GM21390 (cell line): Measurements from ENCODE around the gene PAF1.

ENCODE experiments used
- ATAC-seq: cut with Tn5 transposase; IDR thresholded peaks from one replicate; pipeline ENCODE4 v1.9.1; 2021; ENCODE audit not compliant: unreplicated experiment

The PAF1 gene

GRCh38 chr19:39390751-39391437, at the start of gene PAF1, which contains the start of gene MED29:
Gene PAF1, minus strand, starts transcription at chr19:39391106. Its CDS starts 242 bp downstream, at chr19:39390864.
Gene MED29, plus strand, starts transcription at chr19:39391378. Its CDS starts 45 bp downstream, at chr19:39391423.
- ATAC-seq, result peak; percentile 85

DNA sequence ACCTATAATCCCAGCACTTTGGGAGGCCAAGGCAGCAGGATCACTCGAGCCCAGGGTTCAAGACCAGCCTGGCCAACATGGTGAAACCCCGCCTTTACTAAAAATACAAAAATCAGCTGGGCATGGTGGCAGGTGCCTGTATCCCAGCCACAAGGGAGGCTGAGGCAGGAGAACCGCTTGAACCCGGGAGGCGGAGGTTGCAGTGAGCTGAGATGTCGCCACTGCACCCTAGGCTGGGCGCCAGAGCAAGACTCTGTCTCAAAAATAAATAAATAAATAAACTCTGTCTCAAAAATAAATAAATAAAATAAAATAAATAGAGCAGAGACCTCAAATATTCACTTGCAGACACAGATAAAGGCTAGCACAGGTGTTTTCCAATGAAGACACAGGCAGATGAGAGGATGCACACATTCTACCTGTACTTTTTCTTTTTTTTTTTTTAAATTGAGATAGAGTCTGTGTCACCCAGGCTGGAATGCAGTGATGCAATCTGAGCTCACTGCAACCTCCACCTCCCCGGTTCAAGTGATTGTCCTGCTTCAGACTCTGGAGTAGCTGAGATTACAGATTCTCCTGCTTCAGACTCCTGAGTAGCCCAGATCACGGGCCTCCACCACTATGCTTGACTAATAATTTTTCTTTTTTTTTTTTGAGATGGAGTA, 47.5 kb upstream of the PAF1 start:
- ATAC-seq, result no peak

GRCh38 chr19:39436350-39436716, 45.4 kb upstream of the PAF1 start:
- ATAC-seq, result no peak

- ATAC-seq, result peak; percentile 72
Observed at GRCh38 chr19:39435499-39436349, 44.8 kb upstream of the PAF1 start, which contains the start of gene RPS16. Gene RPS16, minus strand, starts transcription at chr19:39435949. Its CDS starts 54 bp downstream, at chr19:39435895.

DNA sequence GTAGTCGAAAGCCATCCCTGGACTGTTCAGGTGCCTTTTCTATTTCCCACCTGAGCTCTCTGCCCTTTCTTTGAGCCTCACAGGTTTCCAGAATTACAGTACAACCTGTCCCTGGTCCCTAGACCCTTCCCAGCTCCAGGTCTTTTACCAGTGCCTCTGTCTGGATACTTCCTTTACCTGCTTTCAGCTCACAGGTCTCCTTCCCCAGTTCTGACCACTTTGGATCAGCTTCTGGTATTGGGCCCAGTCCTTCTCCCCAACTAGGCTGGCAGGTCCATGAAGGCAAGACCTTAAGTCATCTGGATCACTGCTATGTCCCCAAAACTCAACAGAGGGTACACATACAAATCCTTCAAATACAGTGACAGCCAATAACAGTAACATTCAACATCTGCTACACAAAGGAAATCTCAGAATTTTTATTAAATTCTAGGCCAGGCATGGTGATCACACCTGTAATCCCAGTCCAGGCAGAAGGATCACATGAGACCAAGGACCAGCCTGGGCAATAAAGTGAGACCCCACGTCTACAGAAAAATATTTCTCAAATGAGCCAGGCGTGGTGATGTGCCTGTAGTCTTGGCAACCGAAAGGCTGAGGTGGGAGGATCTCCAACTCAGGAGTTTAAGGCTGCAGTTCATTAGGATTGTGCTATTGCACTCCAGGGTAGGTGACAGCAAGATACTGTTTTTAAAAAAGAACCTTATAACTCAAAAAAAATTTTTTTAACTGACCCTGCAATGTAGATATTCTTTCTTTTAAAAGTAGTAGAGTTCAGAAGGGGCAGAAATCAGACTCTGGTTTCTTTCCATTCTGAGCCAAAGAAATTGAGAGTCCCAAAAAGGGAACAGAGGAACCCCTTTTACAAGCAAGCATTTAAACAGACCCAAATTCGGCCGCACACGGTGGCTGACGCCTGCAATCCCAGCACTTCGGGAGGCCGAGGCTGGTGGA, 43.5 kb upstream of the PAF1 start:
- no peak for ATAC-seq

GRCh38 chr19:39433480-39434079, 42.7 kb upstream of the PAF1 start:
- ATAC-seq, result no peak

DNA sequence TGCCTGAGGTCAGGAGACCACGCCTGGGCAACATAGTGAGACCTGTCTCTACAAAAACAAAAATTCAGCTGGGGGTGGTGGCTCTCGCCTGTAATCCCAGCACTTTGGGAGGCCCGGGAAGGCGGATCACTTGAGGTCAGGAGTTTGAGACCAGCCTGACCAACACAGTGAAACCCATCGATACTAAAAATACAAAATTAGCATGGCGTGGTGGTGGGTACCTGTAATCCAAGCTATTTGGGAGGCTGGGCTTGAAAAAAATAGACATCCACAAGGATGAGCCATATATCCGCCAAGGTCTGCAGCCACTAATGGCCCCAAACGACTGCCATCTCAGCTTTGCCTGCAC, 41.7 kb upstream of the PAF1 start:
- ATAC-seq, result no peak

DNA sequence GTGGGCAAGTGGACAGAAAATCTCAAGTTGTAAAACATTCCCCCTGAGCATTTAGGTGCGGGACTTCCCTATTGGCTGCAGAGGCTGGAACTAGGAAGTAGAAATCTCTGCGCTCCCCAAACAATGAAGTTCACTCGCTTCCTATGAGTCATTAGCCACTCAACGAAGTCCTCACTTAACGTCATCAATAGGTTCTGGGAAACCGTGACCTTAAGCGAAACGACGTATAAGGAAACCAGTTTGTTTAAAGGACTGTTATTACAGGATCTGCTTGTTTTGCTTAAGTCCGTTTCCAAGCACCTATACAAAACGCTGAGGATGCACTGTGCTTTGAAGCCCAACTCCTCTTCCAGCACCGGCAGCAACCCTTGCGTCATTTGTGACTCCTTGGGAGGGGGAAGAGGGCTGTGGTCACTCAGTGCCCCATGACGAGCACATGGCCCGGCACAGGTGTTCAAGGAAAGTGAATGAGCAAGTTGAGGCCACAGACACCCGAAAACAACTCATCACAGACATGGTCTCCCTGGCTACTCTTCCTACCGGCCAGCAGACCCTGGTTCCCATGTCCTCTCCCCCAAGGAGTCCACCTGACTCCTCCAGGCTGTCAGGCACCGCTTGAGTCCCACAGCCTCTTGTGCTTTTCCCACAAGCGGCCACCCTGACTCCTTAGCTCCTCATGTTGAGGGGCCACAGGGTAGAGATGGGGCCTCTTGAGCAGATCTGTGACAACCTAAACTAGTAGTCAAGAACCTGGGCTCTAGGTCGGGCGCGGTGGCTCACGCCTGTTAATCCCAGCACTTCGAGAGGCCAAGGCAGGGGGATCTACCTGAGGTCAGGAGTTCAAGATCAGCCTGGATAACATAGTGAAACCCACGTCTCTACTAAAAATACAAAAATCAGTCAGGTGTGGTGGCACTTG, 40.0 kb upstream of the PAF1 start:
- no peak for ATAC-seq

- ATAC-seq, result no peak
Observed at GRCh38 chr19:39428283-39429112, 37.6 kb upstream of the PAF1 start.

DNA sequence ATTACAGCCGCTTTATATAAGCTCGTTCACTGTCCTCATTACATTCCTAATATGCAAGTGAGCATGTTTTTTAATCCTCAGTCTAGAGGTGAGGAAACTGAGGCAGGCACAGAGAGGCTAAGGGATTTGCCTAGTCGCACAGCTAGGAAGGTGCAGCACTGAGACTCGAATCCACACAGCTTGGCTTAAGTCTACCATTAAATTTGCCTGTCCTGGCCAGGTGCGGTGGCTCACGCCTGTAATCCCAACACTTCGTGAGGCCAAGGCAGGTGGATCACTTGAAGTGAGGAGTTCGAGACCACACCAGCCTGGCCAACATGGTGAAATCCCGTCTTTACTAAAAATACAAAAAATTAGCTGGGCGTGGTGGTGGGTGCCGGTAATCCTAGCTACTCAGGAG, 36.8 kb upstream of the PAF1 start:
- no peak for ATAC-seq

DNA sequence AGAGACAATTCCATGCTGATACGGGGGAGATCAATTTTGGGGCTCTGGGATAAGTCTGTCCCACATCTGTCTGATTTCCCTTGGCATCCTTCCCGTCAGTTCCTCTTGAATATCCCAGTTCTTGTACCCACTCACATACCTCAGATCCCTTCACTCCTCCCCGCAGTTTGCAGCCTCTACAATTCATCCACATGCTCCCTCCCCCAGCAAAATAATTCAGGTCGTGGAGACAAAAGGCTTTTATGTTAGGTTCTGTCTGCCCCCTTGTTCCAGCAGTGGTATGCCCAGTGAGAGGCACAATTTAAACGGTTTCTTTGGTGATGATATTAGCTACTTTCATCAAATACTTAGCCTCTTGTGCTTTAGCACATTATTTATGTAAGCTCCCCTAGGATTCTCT, 35.3 kb upstream of the PAF1 start:
- ATAC-seq, result no peak

DNA sequence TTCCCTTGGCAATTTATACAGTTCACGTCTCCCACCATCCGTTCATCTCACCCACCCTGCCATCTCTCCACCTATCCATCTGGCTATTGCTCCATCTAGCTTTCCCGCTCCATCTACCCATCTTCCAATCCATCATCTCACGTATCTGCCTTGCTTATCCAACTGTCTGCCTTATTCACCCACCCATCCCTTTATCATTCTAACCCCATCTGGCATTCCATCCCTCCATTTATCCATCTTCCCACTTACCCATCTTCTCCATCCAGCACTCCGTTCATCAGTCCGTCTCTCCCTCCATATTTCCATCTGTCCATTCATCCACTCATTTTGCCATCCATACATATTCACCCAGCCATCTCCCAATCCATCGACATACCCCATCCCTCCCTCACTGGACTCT, 34.8 kb upstream of the PAF1 start:
- no peak for ATAC-seq

GRCh38 chr19:39424934-39425333, 34.0 kb upstream of the PAF1 start:
- ATAC-seq, result no peak

- no peak for ATAC-seq
Observed at GRCh38 chr19:39423258-39424086, 32.6 kb upstream of the PAF1 start.

- no peak for ATAC-seq
Observed at GRCh38 chr19:39422020-39422419, 31.1 kb upstream of the PAF1 start.

GRCh38 chr19:39420769-39421168, 29.9 kb upstream of the PAF1 start:
- ATAC-seq, result no peak

DNA sequence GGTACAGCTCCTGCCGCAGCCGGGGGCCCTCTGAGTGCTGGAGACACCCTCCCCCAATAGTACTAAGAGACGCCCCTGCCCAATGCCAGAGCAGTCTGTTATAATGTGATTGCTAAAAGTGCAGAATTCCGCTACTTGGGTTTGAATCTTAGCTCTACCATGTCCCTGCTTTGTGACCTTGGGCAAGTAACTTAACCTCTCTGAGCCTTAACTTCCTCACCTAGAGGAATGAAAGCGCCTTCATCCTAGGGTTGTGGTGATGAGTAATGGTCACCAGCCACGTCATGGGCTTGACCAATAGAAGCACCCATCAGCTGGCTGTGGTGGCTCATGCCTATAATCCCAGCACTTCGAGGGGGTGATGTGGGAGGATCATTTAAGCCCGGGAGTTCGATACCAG, 28.1 kb upstream of the PAF1 start:
- no peak for ATAC-seq
